Activated T-helper 1 cell treated with anti-CD3 and anti-CD28 coated beads, Interleukin-2, amount 50 U/mL, for 16 hours (primary cell): ENCODE measurements around the gene ADCY10.
A peak's percentile ranks its signal among the peaks of the same experiment; 100 is the strongest.
"Not testable (repeated sequence)": the region's sequence is repeated elsewhere in the genome, so short reads cannot be mapped to it uniquely, and the experiment has no call there.

Experiments
- DNase-seq, 2 donors: peaks; one replicate each; pipeline ENCODE4 v3.0.0-alpha.2; 2020; ENCODE audit warnings: low read depth in 1 of 2, low spot score in 1 of 2

The ADCY10 gene

GRCh38 chr1:167820684-167821355 lies 93.1 kb downstream of the ADCY10 start:
- no peak for DNase-seq

GRCh38 chr1:167819849-167820683 lies 93.9 kb downstream of the ADCY10 start:
- no peak for DNase-seq

GRCh38 chr1:167815650-167816049 lies 98.3 kb downstream of the ADCY10 start:
- no peak for DNase-seq

GRCh38 chr1:167812972-167813371 lies 101.0 kb downstream of the ADCY10 start:
- no peak for DNase-seq

- no peak for DNase-seq
These were observed 105.2 kb downstream of the ADCY10 start for GRCh38 chr1:167808690-167809089.

GRCh38 chr1:167808104-167808503 lies 105.8 kb downstream of the ADCY10 start:
- no peak for DNase-seq

- not testable (repeated sequence) for DNase-seq
These were observed 107.3 kb downstream of the ADCY10 start for GRCh38 chr1:167806676-167807075.

GRCh38 chr1:167806235-167806634 lies 107.7 kb downstream of the ADCY10 start:
- DNase-seq, result not testable (repeated sequence)

- DNase-seq, result no peak
These were observed 108.8 kb downstream of the ADCY10 start for GRCh38 chr1:167805041-167805556.

GRCh38 chr1:167803358-167804207 lies 110.4 kb downstream of the ADCY10 start:
- peak; percentile 74 for DNase-seq

GRCh38 chr1:167802235-167802634 lies 111.7 kb downstream of the ADCY10 start:
- DNase-seq, result no peak

GRCh38 chr1:167800251-167800650 lies 113.7 kb downstream of the ADCY10 start:
- no peak for DNase-seq

- DNase-seq, result no peak
These were observed 114.2 kb downstream of the ADCY10 start for GRCh38 chr1:167799747-167800146.

- DNase-seq, result no peak
These were observed 115.0 kb downstream of the ADCY10 start for GRCh38 chr1:167798952-167799351.

GRCh38 chr1:167797015-167797414 lies 116.9 kb downstream of the ADCY10 start:
- no peak for DNase-seq

GRCh38 chr1:167795810-167796740 lies 117.9 kb downstream of the ADCY10 start:
- DNase-seq, result no peak

GRCh38 chr1:167794043-167794442 lies 119.9 kb downstream of the ADCY10 start:
- no peak for DNase-seq

- DNase-seq, result no peak
These were observed 121.8 kb downstream of the ADCY10 start for GRCh38 chr1:167792188-167792565.

GRCh38 chr1:167791281-167792187 lies 122.4 kb downstream of the ADCY10 start:
- no peak for DNase-seq
